HEK293T (cell line): Measurements from ENCODE around the gene OVCA2.

Source experiments
- ARNT ChIP-seq: fragments of 450-650 bp; IDR thresholded peaks from 2 replicates; pipeline ENCODE4 v1.6.1; 2017; ENCODE audit warnings: mild to moderate bottlenecking
- BHLHE40 ChIP-seq: fragments of 450-650 bp; IDR thresholded peaks from 2 replicates; pipeline ENCODE4 v1.6.1; 2016; ENCODE audit warnings: mild to moderate bottlenecking, moderate library complexity, borderline replicate concordance
- CTBP1 ChIP-seq: fragments of 450-650 bp; IDR thresholded peaks from 2 replicates; pipeline ENCODE4 v1.6.1; 2016; ENCODE audit warnings: borderline replicate concordance
- ELF4 ChIP-seq: fragments of 450-650 bp; IDR thresholded peaks from 2 replicates; pipeline ENCODE4 v1.6.1; 2017; ENCODE audit warnings: antibody characterized with exemption
- FOXA1 ChIP-seq: fragments of 450-650 bp; IDR thresholded peaks from 2 replicates; pipeline ENCODE4 v1.6.1; 2016; ENCODE audit warnings: mild to moderate bottlenecking
- FOXM1 ChIP-seq: fragments of 450-650 bp; IDR thresholded peaks from 2 replicates; pipeline ENCODE4 v1.6.1; 2017; ENCODE audit warnings: mild to moderate bottlenecking, borderline replicate concordance
- HDGF ChIP-seq: fragments of 450-650 bp; IDR thresholded peaks from 2 replicates; pipeline ENCODE4 v1.6.1; 2017; ENCODE audit warnings: antibody characterized with exemption, borderline replicate concordance
- LEF1 ChIP-seq: fragments of 450-650 bp; IDR thresholded peaks from 2 replicates; pipeline ENCODE4 v1.6.1; 2017; ENCODE audit warnings: mild to moderate bottlenecking, borderline replicate concordance
- NFRKB ChIP-seq: fragments of 450-650 bp; IDR thresholded peaks from 2 replicates; pipeline ENCODE4 v1.6.1; 2016; ENCODE audit warnings: mild to moderate bottlenecking, moderate library complexity
- PKNOX1 ChIP-seq: fragments of 450-650 bp; IDR thresholded peaks from 2 replicates; pipeline ENCODE4 v1.6.1; 2016
- SP1 ChIP-seq: fragments of 450-650 bp; IDR thresholded peaks from 2 replicates; pipeline ENCODE4 v1.6.1; 2017
- SUZ12 ChIP-seq: fragments of 450-650 bp; IDR thresholded peaks from 2 replicates; pipeline ENCODE4 v1.6.1; 2016; ENCODE audit warnings: mild to moderate bottlenecking
- TARDBP ChIP-seq: fragments of 450-650 bp; IDR thresholded peaks from 2 replicates; pipeline ENCODE4 v1.6.1; 2016
- ZNF384 ChIP-seq: fragments of 450-650 bp; IDR thresholded peaks from 2 replicates; pipeline ENCODE4 v1.6.1; 2016

GRCh38 chr17:2037155-2037554 is 4.7 kb upstream of the OVCA2 start:
- TF ChIP-seq SP1 (no peak), BHLHE40 (no peak), LEF1 (no peak), SUZ12 (no peak), ZNF384 (no peak), FOXA1 (no peak), CTBP1 (no peak), TARDBP (no peak), ARNT (no peak), FOXM1 (no peak), ELF4 (no peak), NFRKB (no peak), PKNOX1 (no peak), HDGF (no peak)
